Measurements from ENCODE around the gene RNU6-7. TPM values are rescaled to one million over a fixed set of nuclear protein-coding genes. Genes with fewer than 3 reads are reported as not detected.

Gene RNU6-7
- total RNA-seq, 1 donor from 2014 or later, result not detected

GRCh38 chr14:32202998-32203882 is 1.4 kb downstream of the RNU6-7 start, which contains the start of gene RNU6-8:
RNU6-8 (minus strand) TSS chr14:32203269.
- DNase-seq (peak; percentile 93), ATAC-seq (peak; percentile 92)
- intact Hi-C loops (cut with micrococcal nuclease), result loop anchor here (10.0 kb wide), 1 partner anchor 118 kb away; no protein-coding TSS in a partner anchor

- DNase-seq, result peak; percentile 34
- ATAC-seq, result peak; percentile 29
- intact Hi-C loops (cut with micrococcal nuclease), result loop anchor here (10.0 kb wide), 1 partner anchor 119 kb away; no protein-coding TSS in a partner anchor
These were observed 2.1 kb downstream of the RNU6-7 start for GRCh38 chr14:32203928-32204357.

GRCh38 chr14:32205554-32205953 is 3.7 kb downstream of the RNU6-7 start:
- DNase-seq, result no peak
- intact Hi-C loops (cut with micrococcal nuclease), result loop anchor here (10.0 kb wide), 1 partner anchor 121 kb away; no protein-coding TSS in a partner anchor

GRCh38 chr14:32205984-32206383 is 4.1 kb downstream of the RNU6-7 start:
- DNase-seq (no peak), ATAC-seq (no peak)
- intact Hi-C loops (cut with micrococcal nuclease), result loop anchor here (10.0 kb wide), 1 partner anchor 121 kb away; no protein-coding TSS in a partner anchor

More at GRCh38 chr14:32205554-32205953, 3.7 kb downstream of the RNU6-7 start:
- ATAC-seq, result no peak

GRCh38 chr14:32206552-32206951 is 4.7 kb downstream of the RNU6-7 start:
- ATAC-seq, result no peak
- intact Hi-C loops (cut with micrococcal nuclease), result loop anchor here (10.0 kb wide), 1 partner anchor 122 kb away; no protein-coding TSS in a partner anchor
- no peak for DNase-seq

- intact Hi-C loops (cut with micrococcal nuclease), result loop anchor here (10.0 kb wide), 1 partner anchor 124 kb away; no protein-coding TSS in a partner anchor
- no peak for ATAC-seq
- DNase-seq, result no peak
These were observed 6.6 kb downstream of the RNU6-7 start for GRCh38 chr14:32208490-32208889.

- ATAC-seq, result no peak
- intact Hi-C loops (cut with micrococcal nuclease), result loop anchor here (10.0 kb wide), 1 partner anchor 125 kb away; no protein-coding TSS in a partner anchor
- no peak for DNase-seq
These were observed 7.6 kb downstream of the RNU6-7 start for GRCh38 chr14:32209471-32209870.

- DNase-seq (no peak), ATAC-seq (no peak)
These were observed 9.2 kb downstream of the RNU6-7 start for GRCh38 chr14:32211068-32211404.

GRCh38 chr14:32212833-32213232 is 11.0 kb downstream of the RNU6-7 start:
- ATAC-seq (no peak), DNase-seq (no peak)
- intact Hi-C loops (cut with micrococcal nuclease), result no loop called here

More at GRCh38 chr14:32211068-32211404, 9.2 kb downstream of the RNU6-7 start:
- intact Hi-C loops (cut with micrococcal nuclease), result no loop called here

GRCh38 chr14:32217301-32217700 is 15.5 kb downstream of the RNU6-7 start:
- intact Hi-C loops (cut with micrococcal nuclease), result no loop called here
- no peak for ATAC-seq
- no peak for DNase-seq

- DNase-seq (peak; percentile 46), ATAC-seq (peak; percentile 86)
- intact Hi-C loops (cut with micrococcal nuclease), result no loop called here
These were observed 23.0 kb downstream of the RNU6-7 start for GRCh38 chr14:32224737-32225377.

GRCh38 chr14:32225378-32225920 is 23.6 kb downstream of the RNU6-7 start:
- ATAC-seq, result peak; percentile 11
- DNase-seq, result no peak
- intact Hi-C loops (cut with micrococcal nuclease), result no loop called here

- ATAC-seq (no peak), DNase-seq (no peak)
- intact Hi-C loops (cut with micrococcal nuclease), result no loop called here
These were observed 24.2 kb downstream of the RNU6-7 start for GRCh38 chr14:32226056-32226455.

- intact Hi-C loops (cut with micrococcal nuclease), result no loop called here
- ATAC-seq, result peak; percentile 79
- DNase-seq, result no peak
These were observed 28.3 kb downstream of the RNU6-7 start for GRCh38 chr14:32230181-32230580.

- peak; percentile 54 for ATAC-seq
- intact Hi-C loops (cut with micrococcal nuclease), result no loop called here
These were observed 28.9 kb downstream of the RNU6-7 start for GRCh38 chr14:32230695-32231280.

GRCh38 chr14:32232481-32232880 is 30.6 kb downstream of the RNU6-7 start:
- no peak for ATAC-seq
- no peak for DNase-seq
- intact Hi-C loops (cut with micrococcal nuclease), result no loop called here

More at GRCh38 chr14:32230695-32231280, 28.9 kb downstream of the RNU6-7 start:
- DNase-seq, result no peak

GRCh38 chr14:32233260-32233659 is 31.4 kb downstream of the RNU6-7 start:
- intact Hi-C loops (cut with micrococcal nuclease), result no loop called here
- DNase-seq (no peak), ATAC-seq (no peak)

- DNase-seq (no peak), ATAC-seq (peak; percentile 55)
- intact Hi-C loops (cut with micrococcal nuclease), result no loop called here
These were observed 42.6 kb downstream of the RNU6-7 start for GRCh38 chr14:32244404-32244803.

- ATAC-seq (no peak), DNase-seq (no peak)
- intact Hi-C loops (cut with micrococcal nuclease), result no loop called here
These were observed 44.9 kb downstream of the RNU6-7 start for GRCh38 chr14:32246751-32247150.
